Endothelial cell of umbilical vein (primary cell): Measurements from ENCODE around the gene CHRNA7. TPM values are rescaled to one million over a fixed set of nuclear protein-coding genes. Genes with fewer than 3 reads are reported as not detected.

Experiments
- BruUV-seq: library from RNA; stranded (reverse); fragments of 400-500 nt; replicated peaks from 2 replicates; lab custom pipeline; 2021; lab: Mats Ljungman, UMichigan
- CTCF ChIA-PET: fragments of 300-600, 350-600 bp; sonication (Branson Sonifier 250); formaldehyde crosslinking; loops from one replicate; lab custom pipeline; 2021; ENCODE audit warnings: antibody characterized with exemption, inconsistent platforms; lab: Charles Lee
- POLR2A ChIA-PET: fragments of 300-600, 350-600 bp; sonication (Branson Sonifier 250); formaldehyde crosslinking; loops from one replicate; lab custom pipeline; 2021; ENCODE audit warnings: antibody characterized with exemption, inconsistent platforms; lab: Charles Lee
- DNase-seq: peaks from one replicate; pipeline ENCODE4 v3.0.0-alpha.2; 2011; ENCODE audit warnings: low read depth, low spot score
- FAIRE-seq: peaks from 2 replicates; lab custom pipeline; 2011; peaks lifted over from hg19 to GRCh38; lab: Jason Lieb, UNC
- H2AFZ ChIP-seq: 2 replicates; pipeline ENCODE4 v1.6.0; 2012; ENCODE audit warnings: low read depth, low read length, control low read depth, inconsistent platforms
- H3K27ac ChIP-seq: 2 replicates; pipeline ENCODE4 v1.5.1; 2011; ENCODE audit warnings: low read depth, mild to moderate bottlenecking, control low read depth, low read length, moderate library complexity; ENCODE audit not compliant: insufficient read depth
- H3K27me3 ChIP-seq, 2 experiments: 2 replicates each; pipeline versions ENCODE4 v1.6.0 to v1.6.1; 2011; ENCODE audit warnings: low read length in 2 of 2, mixed read lengths in 1 of 2; ENCODE audit not compliant: control insufficient read depth in 2 of 2, insufficient read depth in 2 of 2
- H3K36me3 ChIP-seq, 2 experiments: 2 replicates in 1 of 2; 3 replicates in 1 of 2; pipeline ENCODE4 v1.5.1; 2011; ENCODE audit warnings: low read length in 2 of 2, mild to moderate bottlenecking in 1 of 2, moderate library complexity in 1 of 2; ENCODE audit not compliant: control insufficient read depth in 2 of 2, insufficient read depth in 2 of 2; ENCODE audit errors: extremely low read depth in 1 of 2
- H3K4me1 ChIP-seq: 3 replicates; pipeline ENCODE4 v1.5.1; 2011; ENCODE audit warnings: mild to moderate bottlenecking, low read length; ENCODE audit not compliant: control insufficient read depth, insufficient read depth; ENCODE audit errors: extremely low read depth
- H3K4me2 ChIP-seq: 2 replicates; pipeline ENCODE4 v1.6.1; 2011; ENCODE audit warnings: low read length, control low read depth, mixed read lengths; ENCODE audit not compliant: insufficient read depth
- H3K4me3 ChIP-seq, 3 experiments: fragments of 200-600 bp in 1 of 3; sonication (generic), shearing (Covaris generic) in 1 of 3; replicated peaks in 1 of 3; 2 replicates each; pipeline ENCODE4 v1.5.1; 2011 to 2016; ENCODE audit warnings: control low read depth in 3 of 3, low read length in 3 of 3, mild to moderate bottlenecking in 2 of 3, inconsistent platforms in 1 of 3, low read depth in 1 of 3, moderate library complexity in 1 of 3; ENCODE audit not compliant: insufficient read depth in 1 of 3
- H3K79me2 ChIP-seq: 2 replicates; pipeline ENCODE4 v1.6.0; 2012; ENCODE audit warnings: low read length, inconsistent platforms; ENCODE audit not compliant: control insufficient read depth, insufficient read depth
- H3K9ac ChIP-seq: replicated peaks from 2 replicates; pipeline ENCODE3; 2011; ENCODE audit warnings: low read length, control low read depth; ENCODE audit not compliant: insufficient read depth; ENCODE audit errors: extremely low read depth
- H3K9me1 ChIP-seq: replicated peaks from 3 replicates; pipeline ENCODE4 v1.6.0; 2011; ENCODE audit warnings: mild to moderate bottlenecking, low read length; ENCODE audit not compliant: control insufficient read depth, insufficient read depth; ENCODE audit errors: extremely low read depth
- H3K9me3 ChIP-seq: replicated peaks from 2 replicates; pipeline ENCODE4 v1.5.1; 2012; ENCODE audit warnings: low read length, inconsistent platforms; ENCODE audit not compliant: control insufficient read depth, insufficient read depth
- H4K20me1 ChIP-seq: replicated peaks from 2 replicates; pipeline ENCODE3; 2011; ENCODE audit warnings: mild to moderate bottlenecking, low read length; ENCODE audit not compliant: control insufficient read depth, insufficient read depth; ENCODE audit errors: extremely low read depth
- EZH2 ChIP-seq: IDR thresholded peaks from 2 replicates; pipeline ENCODE4 v1.6.1; 2012; ENCODE audit warnings: borderline replicate concordance, low read depth, mild to moderate bottlenecking, moderate library complexity, low read length, inconsistent platforms; ENCODE audit not compliant: severe bottlenecking
- FOS ChIP-seq: IDR thresholded peaks from 2 replicates; pipeline ENCODE4 v1.6.1; 2011; ENCODE audit warnings: mild to moderate bottlenecking, low read length, moderate library complexity, borderline replicate concordance; ENCODE audit not compliant: insufficient read depth
- GATA2 ChIP-seq: IDR thresholded peaks from 2 replicates; pipeline ENCODE4 v1.7.0; 2011; ENCODE audit warnings: low read depth, mild to moderate bottlenecking, moderate library complexity, mixed read lengths, low read length; ENCODE audit not compliant: insufficient read length, insufficient read depth
- JUN ChIP-seq: IDR thresholded peaks from 2 replicates; pipeline ENCODE4 v1.6.1; 2011; ENCODE audit warnings: borderline replicate concordance, low read depth; ENCODE audit not compliant: insufficient read length, insufficient read depth
- MYC ChIP-seq: IDR thresholded peaks from one replicate; pipeline ENCODE4 v1.6.1; 2011; ENCODE audit warnings: mild to moderate bottlenecking, low read depth, low read length
- POLR2A ChIP-seq: IDR thresholded peaks from 2 replicates; pipeline ENCODE4 v1.6.1; 2012; ENCODE audit warnings: low read depth, mild to moderate bottlenecking, control low read depth, low read length
- POLR2AphosphoS5 ChIP-seq: IDR thresholded peaks from 2 replicates; pipeline ENCODE4 v1.6.1; 2012; ENCODE audit warnings: low read depth, mild to moderate bottlenecking, control low read depth, low read length, moderate library complexity; ENCODE audit not compliant: insufficient read depth
- dilution Hi-C: fragments of 300-500 bp; cut with MboI; formaldehyde crosslinking; loops from one replicate; pipeline ENCODE4 v1.15.0; 2019; ENCODE audit warnings: low sequenced_read_pairs; ENCODE audit not compliant: extremely low pct_ligation_motif_present
- intact Hi-C: fragments of 100-400 bp; cut with micrococcal nuclease; formaldehyde crosslinking; loops from one replicate; pipeline ENCODE4 v1.10.0; 2022
- polyA plus RNA-seq, 4 experiments: library from polyadenylated mRNA; depleted of rRNA in 3 of 4; stranded (reverse) in 3 of 4; unstranded in 1 of 4; fragments of >200 nt; gene quantifications; 2 replicates each; pipeline versions ENCODE4 v1.2.1 to v1.2.3, GENCODE V29; 2011 to 2012; ENCODE audit warnings: missing spikeins in 1 of 4
- total RNA-seq: library from RNA; stranded (reverse); gene quantifications from 2 replicates; pipeline ENCODE4 v1.2.3, GENCODE V29; 2021
- TF ChIP-seq, protein P1 (sequence below), 2 donors: IDR thresholded peaks; 1 replicate in 1 of 2; 2 replicates in 1 of 2; pipeline ENCODE4 v1.5.1; 2011; ENCODE audit warnings: low read length in 2 of 2, mild to moderate bottlenecking in 2 of 2, moderate library complexity in 2 of 2, control low read depth in 1 of 2, inconsistent platforms in 1 of 2, low read depth in 1 of 2; ENCODE audit not compliant: insufficient read depth in 1 of 2; ENCODE audit errors: extremely low read depth in 1 of 2
- TF ChIP-seq, protein P2 (sequence below): IDR thresholded peaks from 2 replicates; pipeline ENCODE4 v1.6.1; 2011; ENCODE audit not compliant: insufficient read depth, insufficient read length

Gene CHRNA7
- total and polyA plus RNA-seq, 2 donors (not counting 3 experiments of a cell fraction or from before 2014, with no cell fraction given), result 0.70 to 2.6 TPM

DNA sequence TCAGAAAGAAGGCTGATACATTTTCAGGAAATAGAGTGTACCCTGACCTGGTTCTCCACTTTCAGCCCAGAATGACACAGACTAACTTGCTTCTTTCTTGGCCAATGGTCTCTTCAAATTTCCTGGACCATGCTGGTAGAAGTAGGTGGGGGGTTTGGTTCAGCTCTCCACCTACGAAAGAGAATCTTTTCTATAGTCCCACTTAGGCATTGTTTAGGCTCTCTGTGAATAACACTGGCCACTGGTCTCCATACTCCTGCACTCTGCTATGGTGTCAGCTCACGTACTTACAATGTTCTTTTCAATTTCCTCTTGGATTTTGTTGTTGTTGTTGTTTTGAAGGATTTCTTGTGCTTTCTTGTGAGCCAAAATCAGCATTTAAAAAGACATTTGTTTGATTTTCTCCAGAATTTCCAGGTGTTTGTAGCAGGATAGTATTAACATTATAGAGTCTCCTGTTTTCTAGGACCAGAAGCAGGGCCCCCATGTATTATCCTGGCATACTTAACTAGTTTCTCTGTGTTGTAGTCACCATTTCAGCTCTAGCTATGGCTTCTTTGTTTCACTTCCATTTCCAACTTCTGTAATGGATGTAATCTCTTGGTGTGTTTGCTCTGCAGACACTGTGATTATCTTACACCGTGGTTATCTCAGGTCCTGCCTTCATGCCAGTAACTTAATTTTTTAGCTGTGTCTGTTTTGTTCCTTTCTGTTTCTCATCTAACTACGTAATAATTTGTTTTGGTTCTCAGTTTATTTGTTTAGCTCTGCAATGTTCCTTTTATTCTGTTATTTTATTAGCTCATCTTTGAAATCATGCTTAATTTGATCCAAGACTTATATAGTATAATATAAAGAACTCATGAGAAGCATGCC is 61.4 kb downstream of the CHRNA7 start:
- POLR2A ChIA-PET, result no interaction called here
- dilution Hi-C loops, result no loop called here
- no TSS peak for BruUV-seq

More for the DNA sequence above, 61.4 kb downstream of the CHRNA7 start:
- Histone ChIP-seq H3K4me2 (no peak overlapping the region), H3K9me1 (no peaks in the 10 kb centered on the region), H3K9me3 (no peaks in the 10 kb centered on the region), H3K27me3 (no peaks in the 10 kb centered on the region), H3K36me3 (no peaks in the 10 kb centered on the region), H3K27ac (no peak overlapping the region), H3K9ac (no peak overlapping the region), H2AFZ (no peak overlapping the region), H3K4me1 (no peaks in the 10 kb centered on the region), H3K79me2 (no peaks in the 10 kb centered on the region), H4K20me1 (no peaks in the 10 kb centered on the region), H3K4me3 (no peak overlapping the region)
- TF ChIP-seq POLR2AphosphoS5, result no peak
- no peak for TF ChIP-seq POLR2A
- no peak for TF ChIP-seq EZH2
- TF ChIP-seq, protein P1, sequence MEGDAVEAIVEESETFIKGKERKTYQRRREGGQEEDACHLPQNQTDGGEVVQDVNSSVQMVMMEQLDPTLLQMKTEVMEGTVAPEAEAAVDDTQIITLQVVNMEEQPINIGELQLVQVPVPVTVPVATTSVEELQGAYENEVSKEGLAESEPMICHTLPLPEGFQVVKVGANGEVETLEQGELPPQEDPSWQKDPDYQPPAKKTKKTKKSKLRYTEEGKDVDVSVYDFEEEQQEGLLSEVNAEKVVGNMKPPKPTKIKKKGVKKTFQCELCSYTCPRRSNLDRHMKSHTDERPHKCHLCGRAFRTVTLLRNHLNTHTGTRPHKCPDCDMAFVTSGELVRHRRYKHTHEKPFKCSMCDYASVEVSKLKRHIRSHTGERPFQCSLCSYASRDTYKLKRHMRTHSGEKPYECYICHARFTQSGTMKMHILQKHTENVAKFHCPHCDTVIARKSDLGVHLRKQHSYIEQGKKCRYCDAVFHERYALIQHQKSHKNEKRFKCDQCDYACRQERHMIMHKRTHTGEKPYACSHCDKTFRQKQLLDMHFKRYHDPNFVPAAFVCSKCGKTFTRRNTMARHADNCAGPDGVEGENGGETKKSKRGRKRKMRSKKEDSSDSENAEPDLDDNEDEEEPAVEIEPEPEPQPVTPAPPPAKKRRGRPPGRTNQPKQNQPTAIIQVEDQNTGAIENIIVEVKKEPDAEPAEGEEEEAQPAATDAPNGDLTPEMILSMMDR (IDR thresholded peaks at IDR 0.05; ENCODE audit: extremely low read depth in 1 of 2, insufficient read depth in 1 of 2, low read depth in 1 of 2, low read length in 2 of 2), result no peak
- TF ChIP-seq MYC, result no peak
- no peak for TF ChIP-seq JUN
- TF ChIP-seq FOS, result no peak
- no peak for TF ChIP-seq GATA2
- TF ChIP-seq, protein P2, sequence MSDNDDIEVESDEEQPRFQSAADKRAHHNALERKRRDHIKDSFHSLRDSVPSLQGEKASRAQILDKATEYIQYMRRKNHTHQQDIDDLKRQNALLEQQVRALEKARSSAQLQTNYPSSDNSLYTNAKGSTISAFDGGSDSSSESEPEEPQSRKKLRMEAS, result no peak
- intact Hi-C loops, result no loop called here
- FAIRE-seq (no peak), DNase-seq (no peak)
- CTCF ChIA-PET, result no interaction called here
